NCI-H2227 treated with DMSO at 0.1 percent for 48 hours (cell line): ENCODE results near the gene VARS2.
"Not testable (repeated sequence)": the region's sequence is repeated elsewhere in the genome, so short reads cannot be mapped to it uniquely, and the experiment has no call there.

Experiments
- DNase-seq: peaks from one replicate; lab custom pipeline; 2025; lab: John Stamatoyannopoulos, UW

Gene VARS2

GRCh38 chr6:30962716-30963115, 48.7 kb downstream of the VARS2 start:
- DNase-seq: no peak

- DNase-seq: no peak
These were observed 49.6 kb downstream of the VARS2 start for GRCh38 chr6:30963641-30964040.

GRCh38 chr6:30964075-30964474, 50.0 kb downstream of the VARS2 start:
- no peak for DNase-seq

GRCh38 chr6:30965140-30965601, 51.1 kb downstream of the VARS2 start:
- DNase-seq: no peak

GRCh38 chr6:30966154-30966553, 52.1 kb downstream of the VARS2 start:
- no peak for DNase-seq

GRCh38 chr6:30969171-30969570, 55.1 kb downstream of the VARS2 start:
- not testable (repeated sequence) for DNase-seq

GRCh38 chr6:30970946-30971345, 56.9 kb downstream of the VARS2 start:
- DNase-seq: no peak

- no peak for DNase-seq
These were observed 58.8 kb downstream of the VARS2 start for GRCh38 chr6:30972816-30973215.

- no peak for DNase-seq
These were observed 60.6 kb downstream of the VARS2 start for GRCh38 chr6:30974490-30975252.
